Lower lobe of right lung (tissue), 2 donors: ENCODE measurements around the gene SEMA3A. TPM values are rescaled to one million over a fixed set of nuclear protein-coding genes. Genes with fewer than 3 reads are reported as not detected.

Experiments
- ATAC-seq, 2 donors: fragments of 200-7000 bp; cut with Tn5 transposase; one replicate each; pipeline ENCODE4 v1.9.1; 2020 to 2022; ENCODE audit warnings: mild to moderate bottlenecking in 2 of 2, moderate library complexity in 2 of 2
- DNase-seq: peaks from one replicate; pipeline ENCODE4 v3.0.0-alpha.2; 2020
- H3K27ac ChIP-seq: fragments of 200-600 bp; one replicate; pipeline ENCODE4 v1.8.0; 2022
- H3K27me3 ChIP-seq: fragments of 200-600 bp; one replicate; pipeline ENCODE4 v1.8.0; 2022; ENCODE audit warnings: low read depth
- H3K36me3 ChIP-seq: fragments of 200-600 bp; one replicate; pipeline ENCODE4 v1.8.0; 2022; ENCODE audit warnings: mild to moderate bottlenecking
- H3K4me1 ChIP-seq: fragments of 200-600 bp; one replicate; pipeline ENCODE4 v1.8.0; 2022
- H3K4me3 ChIP-seq: fragments of 200-600 bp; one replicate; pipeline ENCODE4 v1.8.0; 2022; ENCODE audit warnings: mild to moderate bottlenecking
- H3K9me3 ChIP-seq: fragments of 200-600 bp; one replicate; pipeline ENCODE4 v1.8.0; 2022
- CTCF ChIP-seq: fragments of 200-600 bp; IDR thresholded peaks from one replicate; pipeline ENCODE4 v1.8.0; 2022; ENCODE audit warnings: antibody characterized with exemption, mild to moderate bottlenecking
- intact Hi-C: fragments of 100-400 bp; cut with DNase I; formaldehyde crosslinking; loops from one replicate; pipeline ENCODE4 v1.11.0; 2022
- total RNA-seq: library from RNA; stranded (reverse); fragmentation: NEBNext Ultra II Directional; extraction: Animal tissue kit (Norgen Biotek cat#: 25700); gene quantifications from one replicate; pipeline ENCODE4 v1.2.1, GENCODE V29; 2021
- donor health status: DM: no; HTN: yes; CAD: no; lungs with severe emphysema.

SEMA3A gene
- total RNA-seq, 1 donor from 2014 or later = 9.7 TPM

- Histone ChIP-seq H3K4me3 (no peak overlapping the region), H3K36me3 (no peaks in the 10 kb centered on the region), H3K9me3 (no peaks in the 10 kb centered on the region), H3K27me3 (no peaks in the 10 kb centered on the region), H3K4me1 (peaks cover 17% of the 10 kb centered on the region), H3K27ac (no peak overlapping the region)
- no peak for ATAC-seq
- no peak for TF ChIP-seq CTCF
- intact Hi-C loops = no loop called here
- DNase-seq = no peak
Measured at GRCh38 chr7:84111842-84112241, 82.7 kb downstream of the SEMA3A start.

- no peaks in the 10 kb centered on the region for H3K27me3 ChIP-seq
- peaks cover 17% of the 10 kb centered on the region for H3K4me1 ChIP-seq
- no peaks in the 10 kb centered on the region for H3K9me3 ChIP-seq
- ATAC-seq (no peak), DNase-seq (no peak)
- no peaks in the 10 kb centered on the region for H3K36me3 ChIP-seq
- no peak for TF ChIP-seq CTCF
- H3K27ac ChIP-seq = no peak overlapping the region
- intact Hi-C loops = no loop called here
- no peak overlapping the region for H3K4me3 ChIP-seq
Measured at GRCh38 chr7:84110400-84110799, 84.2 kb downstream of the SEMA3A start.

- intact Hi-C loops = no loop called here
- Histone ChIP-seq H3K27me3 (no peaks in the 10 kb centered on the region), H3K4me1 (peaks cover 11% of the 10 kb centered on the region), H3K9me3 (no peaks in the 10 kb centered on the region), H3K27ac (no peak overlapping the region), H3K4me3 (no peak overlapping the region), H3K36me3 (no peaks in the 10 kb centered on the region)
- no peak for ATAC-seq
- DNase-seq = no peak
- no peak for TF ChIP-seq CTCF
Measured at GRCh38 chr7:84108787-84109186, 85.8 kb downstream of the SEMA3A start.

- H3K4me1 ChIP-seq = peaks cover 4% of the 10 kb centered on the region
- H3K36me3 ChIP-seq = no peaks in the 10 kb centered on the region
- no peak for TF ChIP-seq CTCF
- H3K9me3 ChIP-seq = no peaks in the 10 kb centered on the region
- no peak overlapping the region for H3K27ac ChIP-seq
- no peak for ATAC-seq
- H3K4me3 ChIP-seq = no peak overlapping the region
- intact Hi-C loops = no loop called here
- DNase-seq = no peak
- no peaks in the 10 kb centered on the region for H3K27me3 ChIP-seq
Measured at GRCh38 chr7:84108119-84108518, 86.5 kb downstream of the SEMA3A start.

GRCh38 chr7:84107259-84107658 lies 87.3 kb downstream of the SEMA3A start:
- TF ChIP-seq CTCF = no peak
- DNase-seq (no peak), ATAC-seq (no peak)
- Histone ChIP-seq H3K4me3 (no peak overlapping the region), H3K27me3 (no peaks in the 10 kb centered on the region), H3K27ac (no peak overlapping the region), H3K36me3 (no peaks in the 10 kb centered on the region), H3K9me3 (no peaks in the 10 kb centered on the region), H3K4me1 (no peaks in the 10 kb centered on the region)
- intact Hi-C loops = no loop called here

- intact Hi-C loops = no loop called here
- DNase-seq (no peak), ATAC-seq (no peak)
- no peak overlapping the region for H3K4me3 ChIP-seq
- H3K4me1 ChIP-seq = no peaks in the 10 kb centered on the region
- H3K27ac ChIP-seq = no peak overlapping the region
- no peak for TF ChIP-seq CTCF
- H3K27me3 ChIP-seq = no peaks in the 10 kb centered on the region
- no peaks in the 10 kb centered on the region for H3K9me3 ChIP-seq
- H3K36me3 ChIP-seq = no peaks in the 10 kb centered on the region
Measured at GRCh38 chr7:84106291-84106690, 88.3 kb downstream of the SEMA3A start.
